Hippocampal formation (tissue), 2 donors: Measurements from ENCODE around the gene CIAO2A.
A peak's percentile ranks its signal among the peaks of the same experiment; 100 is the strongest.
"Not testable (repeated sequence)": the region's sequence is repeated elsewhere in the genome, so short reads cannot be mapped to it uniquely, and the experiment has no call there.

Experiments used
- DNase-seq, 2 donors: peaks; one replicate each; lab custom pipeline; 2025; lab: John Stamatoyannopoulos, UW

CIAO2A gene

DNA sequence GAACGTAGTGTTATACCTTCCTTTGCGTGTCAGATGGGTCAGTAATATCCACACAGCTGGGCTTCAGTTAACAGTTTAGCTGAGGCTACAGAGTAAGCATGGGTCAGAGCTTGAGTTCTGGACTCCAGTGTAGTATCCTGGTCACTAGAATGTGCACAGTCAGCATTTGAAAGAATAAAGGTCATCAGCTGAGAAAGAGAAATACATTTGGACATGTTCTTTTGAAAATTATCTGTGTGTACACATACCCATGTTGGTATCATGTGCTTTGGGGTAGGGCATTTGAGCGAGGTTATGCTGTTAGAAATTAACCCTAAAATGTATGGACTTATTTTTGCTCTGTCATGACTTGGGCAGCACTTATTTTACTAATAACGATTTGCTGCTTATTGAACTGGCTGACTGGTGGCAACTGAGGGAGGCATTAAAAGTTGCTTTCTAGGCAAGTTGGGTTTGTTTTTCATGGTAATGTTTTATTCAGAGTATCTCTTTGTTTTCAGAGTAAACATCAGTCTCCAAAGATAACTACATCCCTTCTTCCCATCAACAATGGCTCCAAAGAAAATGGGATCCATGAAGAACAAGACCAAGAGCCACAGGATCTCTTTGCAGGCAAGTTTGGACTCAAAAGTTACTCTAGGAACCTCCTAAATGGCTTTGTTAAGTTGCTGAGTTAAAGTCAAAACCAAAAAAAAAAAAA lies 18.6 kb upstream of the CIAO2A start:
- no peak for DNase-seq

DNA sequence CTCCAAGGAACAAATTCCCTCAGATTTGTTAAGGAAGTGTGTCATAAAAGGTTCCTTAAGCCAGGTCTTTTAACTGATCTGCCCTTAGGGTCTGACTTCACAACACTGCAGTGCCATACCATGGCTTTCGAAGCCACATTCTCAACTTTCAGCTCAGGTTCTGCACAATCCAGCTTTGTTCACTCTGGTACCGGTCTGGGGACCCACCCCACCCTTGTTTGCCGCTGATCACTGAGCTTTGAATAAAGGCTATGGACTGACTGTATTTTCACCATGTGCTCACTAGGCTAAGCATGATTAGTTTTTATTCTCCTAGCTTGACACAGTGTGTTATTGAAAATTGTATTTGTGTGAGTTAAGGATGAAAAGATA lies 18.0 kb upstream of the CIAO2A start:
- DNase-seq = no peak

- DNase-seq = no peak
These were observed 17.5 kb upstream of the CIAO2A start for GRCh38 chr15:64110950-64111678.

DNA sequence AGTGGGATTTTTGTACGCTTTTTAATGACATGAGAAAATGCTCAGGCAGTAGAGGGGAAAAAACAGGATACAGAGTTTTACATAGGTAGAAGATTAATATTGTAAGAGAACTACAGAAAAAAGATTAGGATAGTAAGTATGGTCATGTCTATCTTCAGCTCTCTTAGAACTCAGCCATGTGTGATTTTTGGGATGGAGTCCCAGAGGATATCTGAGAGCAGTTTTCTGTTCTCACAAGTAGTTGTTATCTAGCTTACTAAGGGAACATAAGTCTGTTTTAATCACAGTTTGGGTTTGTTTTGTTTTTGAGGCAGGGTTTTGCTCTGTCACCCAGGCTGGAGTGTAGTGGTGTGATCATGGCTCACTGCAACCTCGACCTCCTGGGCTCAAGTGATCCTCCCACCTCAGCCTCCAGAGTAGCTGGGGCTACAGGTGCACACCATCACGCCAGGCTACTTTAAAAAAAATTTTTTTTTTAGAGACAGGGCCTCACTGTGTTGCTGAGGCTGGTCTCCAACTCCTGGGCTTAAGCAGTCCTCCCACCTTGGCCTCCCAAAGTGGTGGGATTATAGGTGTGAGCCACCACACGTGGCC lies 16.6 kb upstream of the CIAO2A start:
- not testable (repeated sequence) for DNase-seq

GRCh38 chr15:64107337-64107736 lies 13.7 kb upstream of the CIAO2A start:
- no peak for DNase-seq

GRCh38 chr15:64105113-64105704 lies 11.6 kb upstream of the CIAO2A start:
- DNase-seq = no peak

DNA sequence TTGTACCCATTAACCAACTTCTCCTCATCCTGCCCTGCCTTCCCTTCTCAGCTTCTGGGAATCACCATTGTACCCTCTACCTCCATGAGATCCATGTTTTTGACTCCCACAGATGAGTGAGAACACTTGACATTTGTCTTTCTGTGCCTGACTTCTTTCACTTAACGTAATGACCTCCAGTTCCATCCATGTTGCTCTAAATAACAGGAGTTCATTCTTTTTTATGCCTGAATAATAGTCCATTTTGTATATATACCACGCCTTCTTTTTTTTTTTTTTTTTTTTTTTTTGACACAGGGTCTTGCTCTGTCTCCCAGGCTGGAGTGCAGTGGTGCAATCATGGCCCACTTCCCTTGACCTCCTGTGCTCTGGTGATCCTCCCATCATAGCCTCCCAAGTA lies 8.9 kb upstream of the CIAO2A start:
- no peak for DNase-seq

- no peak for DNase-seq
These were observed 7.3 kb upstream of the CIAO2A start for GRCh38 chr15:64100958-64101357.

DNA sequence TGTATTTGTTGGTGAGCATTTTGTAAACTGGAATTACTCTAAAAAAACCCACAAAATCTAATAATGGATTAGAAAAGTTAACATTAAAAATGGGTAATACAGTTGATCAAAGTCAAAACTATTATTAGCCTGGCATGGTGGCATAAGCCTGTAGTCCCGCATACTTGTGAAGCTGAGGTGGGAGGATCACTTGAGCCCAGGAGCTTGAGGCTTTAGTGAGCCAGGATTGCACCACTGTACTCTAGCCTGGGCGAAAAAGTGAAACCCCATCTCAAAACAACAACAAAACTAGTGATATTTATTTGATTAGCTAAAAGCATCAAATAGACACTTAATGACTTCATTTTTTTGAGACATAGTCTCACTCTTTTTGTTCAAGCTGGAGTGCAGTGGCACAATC lies 5.7 kb upstream of the CIAO2A start:
- no peak for DNase-seq

DNA sequence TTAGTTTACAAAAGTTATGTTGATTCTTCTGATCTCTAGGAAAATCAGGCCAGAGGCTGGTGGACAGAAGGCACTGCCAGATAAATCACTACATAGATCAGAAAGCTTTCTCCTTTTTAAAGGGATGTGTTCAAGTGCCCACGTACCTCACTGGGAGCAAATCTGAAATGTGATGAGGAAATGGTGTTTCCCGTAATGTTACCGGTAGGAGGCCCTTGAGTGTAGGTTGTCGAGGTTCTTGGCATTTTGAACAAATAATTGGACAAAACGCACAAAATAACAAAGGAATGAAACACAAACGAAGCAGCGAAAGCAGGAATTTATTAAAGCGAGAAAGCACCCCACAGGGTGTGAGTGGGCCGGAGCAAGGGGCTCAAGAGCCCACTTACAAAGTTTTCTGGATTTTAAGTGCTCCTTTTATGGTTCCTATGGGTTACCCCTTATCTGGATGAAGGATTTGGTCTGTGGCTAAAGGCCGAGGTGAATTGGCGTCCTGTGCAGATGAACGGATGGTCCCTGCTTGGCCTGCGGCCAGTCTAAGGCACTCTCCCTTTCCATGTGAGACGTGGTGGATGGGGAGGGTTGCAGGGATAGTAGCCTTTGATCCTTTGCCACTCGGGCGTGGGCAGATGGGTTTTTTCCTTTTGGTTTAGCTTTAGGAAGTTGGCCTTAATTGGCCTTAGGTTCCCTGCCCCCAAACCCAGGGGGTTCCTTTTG lies 3.2 kb upstream of the CIAO2A start:
- no peak for DNase-seq

DNA sequence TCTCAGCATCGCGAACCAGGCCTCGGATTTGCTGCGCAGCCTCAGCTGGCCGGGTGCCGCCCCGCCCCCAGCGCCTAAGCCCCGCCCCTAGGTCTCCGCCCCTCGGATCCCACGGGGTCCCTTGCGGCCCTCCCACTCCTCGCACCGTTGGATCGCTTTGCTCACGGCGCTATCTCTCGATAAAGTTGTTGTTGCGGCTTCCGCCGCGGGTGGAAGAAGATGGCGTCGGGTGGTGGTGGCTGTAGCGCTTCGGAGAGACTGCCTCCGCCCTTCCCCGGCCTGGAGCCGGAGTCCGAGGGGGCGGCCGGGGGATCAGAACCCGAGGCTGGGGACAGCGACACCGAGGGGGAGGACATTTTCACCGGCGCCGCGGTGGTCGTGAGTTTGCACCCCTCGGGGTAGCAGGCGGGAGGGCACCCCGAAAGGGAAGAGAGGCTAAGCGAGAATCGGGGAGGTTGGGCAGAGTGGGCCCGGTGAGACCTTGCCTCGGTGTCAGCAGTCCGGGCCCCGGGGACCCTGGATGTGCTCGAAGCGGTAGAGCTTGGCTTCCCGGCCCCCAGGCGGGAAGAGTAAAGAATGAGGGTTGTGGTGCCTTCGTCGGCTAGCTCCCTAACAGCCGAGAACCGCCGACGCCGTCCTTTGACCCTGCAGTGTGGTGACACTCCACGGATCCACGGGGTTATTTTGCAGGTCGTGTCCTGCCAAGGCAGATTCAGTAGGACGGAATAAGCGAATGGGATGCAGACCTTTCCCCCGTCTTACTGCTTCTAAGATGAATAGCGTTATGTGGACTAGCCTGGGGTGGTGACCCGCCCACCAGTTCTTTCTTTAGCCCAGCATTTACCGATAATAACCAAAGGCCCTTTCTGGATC lies 2.4 kb upstream of the CIAO2A start, which contains the start of gene SNX1:
Gene SNX1, plus strand, starts transcription at position 188 of the 873 bp plus-strand sequence. Its CDS starts 32 bp downstream, at position 220.
- peak; percentile 91 to 96 for DNase-seq

- DNase-seq = no peak
These were observed 1.8 kb upstream of the CIAO2A start for GRCh38 chr15:64095431-64095794.

DNA sequence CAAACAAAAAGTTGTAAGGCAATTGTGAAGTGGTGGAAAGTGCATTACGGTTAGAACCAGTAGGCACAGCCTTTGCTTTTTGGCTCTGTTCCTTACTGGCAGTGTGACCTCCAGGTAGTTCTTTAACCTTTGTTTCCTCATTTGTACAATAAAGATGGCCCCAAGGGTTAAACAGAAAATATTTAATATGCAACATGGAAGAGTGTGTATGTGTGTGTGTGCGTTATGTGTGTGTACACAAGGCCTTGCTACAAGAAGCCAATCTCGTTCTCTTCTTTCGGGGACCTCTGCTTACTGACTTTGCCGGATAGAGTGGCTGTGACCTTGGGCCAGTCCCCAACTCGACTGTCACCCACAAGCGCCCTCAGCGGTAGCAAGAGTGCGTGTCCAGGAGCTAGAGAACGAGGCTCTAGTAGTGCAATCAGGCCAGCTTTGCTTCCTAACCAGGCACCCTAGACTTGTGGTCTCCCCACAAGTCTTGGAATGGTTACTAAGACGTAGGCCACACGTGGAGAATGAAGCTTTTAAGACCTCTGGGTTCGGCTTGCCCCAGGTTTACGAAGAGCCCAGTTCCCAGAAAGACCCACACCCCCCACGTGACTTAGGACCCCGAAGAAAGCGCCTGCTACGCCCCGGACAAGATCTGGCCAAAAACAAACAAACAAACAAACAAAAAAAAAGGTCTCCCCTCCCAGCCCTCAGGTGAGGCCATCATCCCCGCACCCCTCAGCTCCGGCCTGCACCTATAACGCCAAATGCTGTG lies 593 bp downstream of the CIAO2A start:
- peak in 1 of 2 donors; percentile 22 for DNase-seq

DNA sequence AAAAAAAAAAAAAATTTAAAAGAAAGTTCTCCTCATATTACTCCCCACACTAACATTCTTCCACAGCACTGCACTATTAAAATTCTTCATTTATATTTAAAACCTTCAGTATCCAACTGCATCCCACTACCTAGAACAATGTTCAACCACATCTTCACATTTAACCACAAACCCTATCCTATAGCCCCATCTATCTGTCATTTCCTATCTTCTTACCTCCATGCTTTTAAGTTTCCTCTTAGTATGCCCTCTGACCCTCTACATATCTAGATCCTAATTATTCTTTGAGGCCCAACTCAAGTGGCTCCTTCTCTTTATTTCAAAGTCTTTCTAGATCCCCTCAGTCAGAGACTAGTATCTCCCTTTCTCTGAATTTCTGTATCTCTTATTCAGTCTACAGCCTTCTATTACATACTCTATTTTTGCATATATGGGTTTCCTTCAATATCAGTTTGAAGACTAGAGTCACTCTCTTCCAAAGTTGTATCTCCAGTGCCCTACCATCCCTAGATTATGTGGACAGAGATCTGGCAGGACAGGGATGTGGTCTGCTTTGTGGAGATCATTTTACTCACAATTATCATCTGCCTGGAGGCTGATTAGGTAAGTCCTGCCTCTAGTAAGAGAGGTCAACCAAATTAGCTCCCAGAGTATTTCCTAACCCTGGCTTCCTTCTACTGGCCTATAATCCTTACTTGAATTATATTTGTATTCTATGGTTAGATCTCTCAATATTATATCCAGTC lies 1.4 kb downstream of the CIAO2A start:
- no peak for DNase-seq

DNA sequence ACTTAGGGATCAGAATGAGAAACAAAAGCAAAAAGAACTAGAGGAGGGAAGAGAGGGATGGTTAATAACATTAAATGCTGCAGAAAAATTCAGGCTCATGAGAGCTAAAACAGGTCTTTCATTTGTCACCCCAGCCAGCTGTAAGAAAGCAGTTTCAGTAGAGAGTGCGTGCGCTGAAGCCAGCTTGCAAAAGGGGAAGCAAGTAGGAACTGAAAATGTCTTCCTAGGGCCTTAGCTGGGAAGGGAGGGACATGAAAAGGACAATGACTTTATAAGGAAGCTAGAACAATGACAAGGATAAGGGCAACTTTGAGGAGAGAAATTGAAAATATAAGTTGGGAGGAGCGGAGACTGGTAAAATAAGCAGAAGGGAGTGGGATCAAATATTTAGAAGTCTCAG lies 3.1 kb downstream of the CIAO2A start:
- no peak for DNase-seq

- DNase-seq = no peak
These were observed 3.9 kb downstream of the CIAO2A start for GRCh38 chr15:64089543-64090280.

GRCh38 chr15:64082757-64083156 lies 10.9 kb downstream of the CIAO2A start:
- DNase-seq = no peak

- DNase-seq = not testable (repeated sequence)
These were observed 20.1 kb downstream of the CIAO2A start for GRCh38 chr15:64073496-64073895.

GRCh38 chr15:64072812-64073211 lies 20.8 kb downstream of the CIAO2A start:
- no peak for DNase-seq
